ENCODE results near the gene RASGRF1. TPM values are rescaled to one million over a fixed set of nuclear protein-coding genes. Genes with fewer than 3 reads are reported as not detected.

RASGRF1 gene
- total RNA-seq, 1 donor from 2014 or later = 0.41 TPM

- DNase-seq (ENCODE audit: extremely low spot score, unreplicated experiment) = no peak
- Mint-ChIP-seq H3K4me1 (ENCODE audit: unreplicated experiment) (peaks cover 13% of the 10 kb centered on the region), H3K4me3 (no peak overlapping the region), H3K27ac (no peak overlapping the region), H3K36me3 (no peaks in the 10 kb centered on the region), H3K9me3 (peaks cover 4% of the 10 kb centered on the region), H3K27me3 (peaks cover 6% of the 10 kb centered on the region)
- no peak for TF ChIP-seq CTCF (conservative IDR thresholded peaks at IDR 0.05)
These were observed 98.7 kb downstream of the RASGRF1 start for GRCh38 chr15:78991879-78992278.

- H3K4me3 Mint-ChIP-seq = no peak overlapping the region
- no peak for TF ChIP-seq CTCF (conservative IDR thresholded peaks at IDR 0.05)
- peaks cover 6% of the 10 kb centered on the region for H3K27me3 Mint-ChIP-seq
- peaks cover 13% of the 10 kb centered on the region for H3K4me1 Mint-ChIP-seq (ENCODE audit: unreplicated experiment)
- H3K36me3 Mint-ChIP-seq = no peaks in the 10 kb centered on the region
- H3K9me3 Mint-ChIP-seq = peaks cover 4% of the 10 kb centered on the region
- DNase-seq (ENCODE audit: extremely low spot score, unreplicated experiment) = no peak
- H3K27ac Mint-ChIP-seq = no peak overlapping the region
These were observed 99.1 kb downstream of the RASGRF1 start for GRCh38 chr15:78991476-78991875.

GRCh38 chr15:78990278-78990677 lies 100.3 kb downstream of the RASGRF1 start:
- no peak overlapping the region for H3K4me3 Mint-ChIP-seq
- no peaks in the 10 kb centered on the region for H3K36me3 Mint-ChIP-seq
- peaks cover 6% of the 10 kb centered on the region for H3K27me3 Mint-ChIP-seq

GRCh38 chr15:78989701-78990240 lies 100.8 kb downstream of the RASGRF1 start:
- Mint-ChIP-seq H3K27me3 (peaks cover 6% of the 10 kb centered on the region), H3K4me3 (no peak overlapping the region), H3K4me1 (ENCODE audit: unreplicated experiment) (peaks cover 10% of the 10 kb centered on the region), H3K36me3 (no peaks in the 10 kb centered on the region), H3K9me3 (peaks cover 4% of the 10 kb centered on the region), H3K27ac (no peak overlapping the region)
- no peak for DNase-seq (ENCODE audit: extremely low spot score, unreplicated experiment)
- TF ChIP-seq CTCF (conservative IDR thresholded peaks at IDR 0.05) = no peak

More at GRCh38 chr15:78990278-78990677, 100.3 kb downstream of the RASGRF1 start:
- Mint-ChIP-seq H3K4me1 (ENCODE audit: unreplicated experiment) (peaks cover 10% of the 10 kb centered on the region), H3K27ac (no peak overlapping the region), H3K9me3 (peaks cover 4% of the 10 kb centered on the region)
- TF ChIP-seq CTCF (conservative IDR thresholded peaks at IDR 0.05) = no peak
- no peak for DNase-seq (ENCODE audit: extremely low spot score, unreplicated experiment)

- no peak for DNase-seq (ENCODE audit: extremely low spot score, unreplicated experiment)
- TF ChIP-seq CTCF (conservative IDR thresholded peaks at IDR 0.05) = no peak
- peaks cover 4% of the 10 kb centered on the region for H3K9me3 Mint-ChIP-seq
- H3K4me1 Mint-ChIP-seq (ENCODE audit: unreplicated experiment) = peaks cover 10% of the 10 kb centered on the region
- peak overlapping the region; percentile 99 for H3K27ac Mint-ChIP-seq
- H3K4me3 Mint-ChIP-seq = peak overlapping the region; percentile 67
- H3K27me3 Mint-ChIP-seq = peaks cover 8% of the 10 kb centered on the region
- no peaks in the 10 kb centered on the region for H3K36me3 Mint-ChIP-seq
These were observed 102.1 kb downstream of the RASGRF1 start for GRCh38 chr15:78988361-78988911.
